Kidney (tissue), 14 donors: ENCODE results near the gene ATP12A. TPM values are rescaled to one million over a fixed set of nuclear protein-coding genes. Genes with fewer than 3 reads are reported as not detected.

Experiments
- DNase-seq, 5 donors: peaks; one replicate each; pipeline ENCODE4 v3.0.0-alpha.2; 2013 to 2020
- FAIRE-seq: peaks from 2 replicates; lab custom pipeline; 2012; peaks lifted over from hg19 to GRCh38; lab: Jason Lieb, UNC
- H3K27ac ChIP-seq, 2 donors: one replicate each; pipeline ENCODE4 v1.7.0; 2013; ENCODE audit warnings: low read depth in 2 of 2, low read length in 2 of 2, inconsistent platforms in 1 of 2
- H3K27me3 ChIP-seq: one replicate; pipeline ENCODE4 v1.7.1; 2013; ENCODE audit warnings: low read length, inconsistent platforms; ENCODE audit not compliant: control insufficient read depth, insufficient read depth
- H3K36me3 ChIP-seq, 3 donors: one replicate each; pipeline versions ENCODE4 v1.7.0 to v1.7.1; 2013; ENCODE audit warnings: low read length in 3 of 3, control low read depth in 1 of 3, inconsistent platforms in 1 of 3; ENCODE audit not compliant: insufficient read depth in 3 of 3, control insufficient read depth in 2 of 3
- H3K4me1 ChIP-seq, 3 donors: one replicate each; pipeline versions ENCODE4 v1.7.0 to v1.7.1; 2013; ENCODE audit warnings: low read length in 3 of 3, inconsistent platforms in 1 of 3, low read depth in 1 of 3; ENCODE audit not compliant: control insufficient read depth in 2 of 3, insufficient read depth in 2 of 3
- H3K4me3 ChIP-seq, 3 donors: one replicate each; pipeline versions ENCODE4 v1.7.0 to v1.8.1; 2013; ENCODE audit warnings: low read length in 3 of 3, control low read depth in 1 of 3, inconsistent platforms in 1 of 3
- H3K9ac ChIP-seq, 3 donors: one replicate each; pipeline versions ENCODE4 v1.7.0 to v1.7.1; 2013; ENCODE audit warnings: low read length in 3 of 3, control low read depth in 1 of 3, inconsistent platforms in 1 of 3
- H3K9me3 ChIP-seq, 3 donors: one replicate each; pipeline versions ENCODE4 v1.7.0 to v1.7.1; 2013; ENCODE audit warnings: low read length in 3 of 3, control low read depth in 1 of 3, inconsistent platforms in 1 of 3; ENCODE audit not compliant: control insufficient read depth in 2 of 3, insufficient read depth in 1 of 3
- CTCF ChIP-seq: IDR thresholded peaks from 3 replicates; pipeline ENCODE4 v1.5.1; 2012; ENCODE audit warnings: mild to moderate bottlenecking, moderate library complexity, borderline replicate concordance; ENCODE audit not compliant: insufficient read depth; ENCODE audit errors: extremely low read depth
- intact Hi-C: fragments of 100-400 bp; cut with DNase I; formaldehyde crosslinking; loops from one replicate; pipeline ENCODE4 v1.11.1; 2022
- polyA plus RNA-seq: library from polyadenylated mRNA; stranded (reverse); fragments of 350-450 nt; fragmentation: Illumina TruSeq; extraction: RNeasy Lipid Tissue Mini Kit (QIAGEN cat#74804); gene quantifications from one replicate; pipeline ENCODE4 v1.2.3, GENCODE V29; 2014; ENCODE audit warnings: low read depth, low replicate concordance; ENCODE audit not compliant: insufficient read depth
- total RNA-seq: library from RNA; stranded (reverse); fragmentation: NEBNext Ultra II Directional; extraction: Animal tissue kit (Norgen Biotek cat#: 25700); gene quantifications from one replicate; pipeline ENCODE4 v1.2.1, GENCODE V29; 2021
- donor health status: control.
- donor health status: control.
- donor health status: control.
- donor health status: control.
- donor health status: control.
- donor health status: DM: yes; HTN: yes; CAD: no.
- donor health status: Normal renal cell carcinoma (clear cell type).

The ATP12A gene
- total and polyA plus RNA-seq, 2 donors from 2014 or later = 0.22 to 6.5 TPM

- Histone ChIP-seq H3K9me3 (no peaks in the 10 kb centered on the region), H3K4me1 (no peaks in the 10 kb centered on the region), H3K36me3 (no peaks in the 10 kb centered on the region), H3K27me3 (no peaks in the 10 kb centered on the region), H3K4me3 (no peak overlapping the region), H3K9ac (no peak overlapping the region), H3K27ac (no peak overlapping the region)
- no peak for TF ChIP-seq CTCF
- FAIRE-seq (no peak), DNase-seq (no peak)
- intact Hi-C loops = no loop called here
Observed at GRCh38 chr13:24719139-24719538, 38.9 kb downstream of the ATP12A start.

GRCh38 chr13:24723206-24723605 lies 43.0 kb downstream of the ATP12A start:
- DNase-seq (no peak), FAIRE-seq (no peak)
- TF ChIP-seq CTCF = no peak
- Histone ChIP-seq H3K4me3 (no peak overlapping the region), H3K4me1 (no peaks in the 10 kb centered on the region), H3K27ac (no peak overlapping the region), H3K36me3 (no peaks in the 10 kb centered on the region), H3K9ac (no peak overlapping the region), H3K9me3 (no peaks in the 10 kb centered on the region), H3K27me3 (no peaks in the 10 kb centered on the region)
- intact Hi-C loops = no loop called here

- FAIRE-seq = no peak
- H3K9ac ChIP-seq = no peak overlapping the region
- no peaks in the 10 kb centered on the region for H3K27me3 ChIP-seq
- no peaks in the 10 kb centered on the region for H3K4me1 ChIP-seq
- no peak overlapping the region for H3K27ac ChIP-seq
- H3K4me3 ChIP-seq = no peak overlapping the region
- no peak for TF ChIP-seq CTCF
- H3K9me3 ChIP-seq = no peaks in the 10 kb centered on the region
- intact Hi-C loops = no loop called here
- DNase-seq = no peak
- H3K36me3 ChIP-seq = no peaks in the 10 kb centered on the region
Observed at GRCh38 chr13:24724714-24725113, 44.5 kb downstream of the ATP12A start.

GRCh38 chr13:24725379-24725778 lies 45.2 kb downstream of the ATP12A start:
- FAIRE-seq = no peak
- Histone ChIP-seq H3K36me3 (no peaks in the 10 kb centered on the region), H3K9me3 (no peaks in the 10 kb centered on the region), H3K4me3 (no peak overlapping the region), H3K27ac (no peak overlapping the region), H3K27me3 (no peaks in the 10 kb centered on the region), H3K4me1 (no peaks in the 10 kb centered on the region), H3K9ac (no peak overlapping the region)
- no peak for TF ChIP-seq CTCF
- no peak for DNase-seq
- intact Hi-C loops = no loop called here
